ENCODE measurements around the gene CILP2.

CILP2 gene

DNA sequence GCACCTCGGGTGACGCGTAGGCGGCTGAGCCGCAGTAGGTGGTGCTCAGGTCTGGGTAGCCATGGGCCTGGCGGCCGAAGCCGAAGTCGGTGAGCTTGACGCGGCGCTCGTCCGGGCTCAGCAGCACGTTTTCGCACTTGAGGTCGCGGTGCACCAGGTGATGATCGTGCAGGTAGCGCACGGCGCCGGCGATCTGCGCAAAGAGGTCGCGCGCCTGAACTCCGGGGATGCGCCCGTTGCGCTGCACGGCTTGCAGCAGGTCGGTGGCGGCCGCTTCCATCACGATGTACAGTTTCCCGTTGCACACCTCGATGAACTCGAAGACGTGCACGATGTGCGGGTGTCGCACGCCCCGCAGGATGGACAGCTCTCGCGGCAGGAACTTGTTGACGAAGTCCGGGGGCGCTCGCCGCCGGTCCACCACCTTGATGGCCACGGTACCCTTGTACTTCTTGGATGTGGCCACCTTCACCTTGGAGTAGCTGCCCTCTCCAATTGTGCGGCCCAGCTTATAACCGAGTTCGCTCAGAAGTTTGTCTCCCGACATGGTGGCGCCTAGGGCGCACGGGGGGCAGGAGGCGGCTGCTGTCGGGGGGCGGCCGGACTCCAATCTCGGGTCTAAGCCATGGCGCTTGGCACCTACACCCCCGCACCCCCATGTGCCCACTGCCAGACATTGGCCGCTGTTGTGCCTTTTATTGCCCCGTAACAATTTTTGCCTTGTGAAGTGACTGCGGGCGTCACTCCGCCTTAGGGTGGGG lies 23.0 kb upstream of the CILP2 start, which contains the start of gene TSSK6:
Gene TSSK6, minus strand, starts transcription at position 668 of the 761 bp plus-strand sequence. Its CDS starts 121 bp downstream, at position 547.
- Histone ChIP-seq H3K9me2 (replicated peaks; ENCODE audit: insufficient read depth, low read length) (no peaks in the 10 kb centered on the region), H3K9me3 (ENCODE audit: insufficient read depth, low read length) (no peaks in the 10 kb centered on the region), H3K36me3 (ENCODE audit: low read length) (0 out of 2 replicates have a peak, but pooled peaks cover 1% of the 10 kb centered on the region), H3K79me2 (ENCODE audit: insufficient read depth, low read length) (peaks cover 40% of the 10 kb centered on the region), H4K20me1 (ENCODE audit: low read depth, low read length) (no peaks in the 10 kb centered on the region), H3K27ac (ENCODE audit: low read depth, low read length) (peak within 1 kb of the TSS; percentile 65), H3K27me3 (ENCODE audit: low read length) (no peaks in the 10 kb centered on the region), H3K9ac (ENCODE audit: low read length) (peak within 1 kb of the TSS; percentile 67), H3K4me2 (ENCODE audit: low read depth, low read length, poor library complexity, severe bottlenecking) (peak within 1 kb of the TSS; percentile 62), H3F3A (ENCODE audit: insufficient read depth) (peaks cover 14% of the 10 kb centered on the region), H3K4me3 (ENCODE audit: insufficient read depth, low read length, poor library complexity, severe bottlenecking) (peak within 1 kb of the TSS; percentile 61), H2AFZ (ENCODE audit: low read depth, low read length, severe bottlenecking) (peak within 1 kb of the TSS; percentile 50)
- TF ChIP-seq, protein P1, sequence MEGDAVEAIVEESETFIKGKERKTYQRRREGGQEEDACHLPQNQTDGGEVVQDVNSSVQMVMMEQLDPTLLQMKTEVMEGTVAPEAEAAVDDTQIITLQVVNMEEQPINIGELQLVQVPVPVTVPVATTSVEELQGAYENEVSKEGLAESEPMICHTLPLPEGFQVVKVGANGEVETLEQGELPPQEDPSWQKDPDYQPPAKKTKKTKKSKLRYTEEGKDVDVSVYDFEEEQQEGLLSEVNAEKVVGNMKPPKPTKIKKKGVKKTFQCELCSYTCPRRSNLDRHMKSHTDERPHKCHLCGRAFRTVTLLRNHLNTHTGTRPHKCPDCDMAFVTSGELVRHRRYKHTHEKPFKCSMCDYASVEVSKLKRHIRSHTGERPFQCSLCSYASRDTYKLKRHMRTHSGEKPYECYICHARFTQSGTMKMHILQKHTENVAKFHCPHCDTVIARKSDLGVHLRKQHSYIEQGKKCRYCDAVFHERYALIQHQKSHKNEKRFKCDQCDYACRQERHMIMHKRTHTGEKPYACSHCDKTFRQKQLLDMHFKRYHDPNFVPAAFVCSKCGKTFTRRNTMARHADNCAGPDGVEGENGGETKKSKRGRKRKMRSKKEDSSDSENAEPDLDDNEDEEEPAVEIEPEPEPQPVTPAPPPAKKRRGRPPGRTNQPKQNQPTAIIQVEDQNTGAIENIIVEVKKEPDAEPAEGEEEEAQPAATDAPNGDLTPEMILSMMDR (IDR thresholded peaks at IDR 0.05; ENCODE audit: insufficient read depth, low read length, poor library complexity, severe bottlenecking), result no peak
- TF ChIP-seq EZH2phosphoT487 (conservative IDR thresholded peaks at IDR 0.05; ENCODE audit: low read length), result no peak

DNA sequence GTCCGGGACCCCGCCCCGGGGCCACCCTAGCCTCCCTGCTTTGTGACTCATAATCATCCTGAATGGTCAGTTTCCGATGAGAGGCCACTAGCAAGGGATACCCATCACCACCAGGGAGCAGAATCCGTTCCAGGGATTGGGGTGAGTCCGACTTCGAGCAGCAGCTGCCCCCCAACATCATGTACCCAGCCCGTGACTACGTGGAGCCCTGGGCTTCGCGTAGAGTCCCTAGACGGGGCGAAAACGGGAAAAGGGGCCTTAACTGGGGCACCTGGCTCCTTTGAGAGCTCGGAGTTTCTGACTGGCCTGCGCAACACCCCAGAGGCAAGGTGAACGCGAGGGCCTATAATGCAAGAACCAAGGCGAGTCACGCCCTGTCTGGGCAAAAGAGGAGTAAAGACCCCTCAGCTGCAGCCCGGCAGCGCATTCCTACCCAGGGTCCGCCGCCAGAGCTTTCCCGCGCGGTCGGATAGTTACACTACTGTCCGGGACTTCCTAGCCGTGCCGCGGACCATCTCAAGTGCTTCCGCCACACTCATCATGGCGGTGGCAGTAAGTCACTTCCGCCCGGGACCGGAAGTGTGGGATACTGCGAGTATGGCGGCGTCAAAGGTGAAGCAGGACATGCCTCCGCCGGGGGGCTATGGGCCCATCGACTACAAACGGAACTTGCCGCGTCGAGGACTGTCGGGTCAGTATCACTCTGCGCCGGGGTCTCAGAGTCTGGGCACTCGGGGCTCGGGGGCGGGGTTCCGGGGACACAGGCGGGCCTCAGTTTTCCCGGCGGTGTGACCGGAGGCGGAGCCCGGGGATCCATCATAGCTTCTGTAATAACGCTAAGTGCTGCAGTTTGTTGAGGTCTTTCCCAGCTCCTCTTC lies 22.2 kb upstream of the CILP2 start, which contains the start of gene NDUFA13:
Gene NDUFA13, plus strand, starts transcription at position 584 of the 878 bp plus-strand sequence. Its CDS starts 14 bp downstream, at position 598.
- Histone ChIP-seq H4K20me1 (ENCODE audit: low read depth, low read length) (no peaks in the 10 kb centered on the region), H3K9ac (ENCODE audit: low read length) (peak within 1 kb of the TSS; percentile 67), H3K4me2 (ENCODE audit: low read depth, low read length, poor library complexity, severe bottlenecking) (peak within 1 kb of the TSS; percentile 62), H3K9me2 (replicated peaks; ENCODE audit: insufficient read depth, low read length) (no peaks in the 10 kb centered on the region), H3K9me3 (ENCODE audit: insufficient read depth, low read length) (no peaks in the 10 kb centered on the region), H3K27me3 (ENCODE audit: low read length) (no peaks in the 10 kb centered on the region), H2AFZ (ENCODE audit: low read depth, low read length, severe bottlenecking) (peak within 1 kb of the TSS; percentile 50), H3K27ac (ENCODE audit: low read depth, low read length) (peak within 1 kb of the TSS; percentile 65), H3K36me3 (ENCODE audit: low read length) (0 out of 2 replicates have a peak, but pooled peaks cover 7% of the 10 kb centered on the region), H3K4me3 (ENCODE audit: insufficient read depth, low read length, poor library complexity, severe bottlenecking) (peak within 1 kb of the TSS; percentile 61), H3K79me2 (ENCODE audit: insufficient read depth, low read length) (peaks cover 48% of the 10 kb centered on the region), H3F3A (ENCODE audit: insufficient read depth) (peaks cover 18% of the 10 kb centered on the region)
- no peak for TF ChIP-seq EZH2phosphoT487 (conservative IDR thresholded peaks at IDR 0.05; ENCODE audit: low read length)
- TF ChIP-seq, protein P1 (IDR thresholded peaks at IDR 0.05; ENCODE audit: insufficient read depth, low read length, poor library complexity, severe bottlenecking), result no peak

DNA sequence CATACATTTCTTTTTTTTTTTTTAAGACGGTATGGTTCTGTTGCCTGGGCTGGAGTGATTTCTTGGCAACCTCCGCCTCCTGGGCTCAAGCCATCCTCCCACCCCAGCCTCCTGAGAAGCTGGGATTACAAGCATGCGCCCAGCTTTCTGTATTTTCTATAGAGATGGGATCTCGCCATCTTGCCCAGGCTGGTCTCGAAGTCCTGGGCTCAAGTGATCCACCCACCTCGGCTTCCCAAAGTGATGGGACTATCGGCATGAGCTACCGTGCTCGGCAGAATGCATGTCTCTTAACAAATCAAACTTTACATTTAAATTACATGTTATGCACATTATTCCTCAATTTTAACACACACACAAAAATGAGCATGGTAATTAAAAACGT lies 20.8 kb upstream of the CILP2 start:
- H3K27me3 ChIP-seq (ENCODE audit: low read length), result no peaks in the 10 kb centered on the region
- no peak overlapping the region for H2AFZ ChIP-seq (ENCODE audit: low read depth, low read length, severe bottlenecking)
- peaks cover 62% of the 10 kb centered on the region for H3K79me2 ChIP-seq (ENCODE audit: insufficient read depth, low read length)
- peak overlapping the region; percentile 67 for H3K9ac ChIP-seq (ENCODE audit: low read length)
- H3K27ac ChIP-seq (ENCODE audit: low read depth, low read length), result peak overlapping the region; percentile 65
- peaks cover 12% of the 10 kb centered on the region for H3F3A ChIP-seq (ENCODE audit: insufficient read depth)
- H4K20me1 ChIP-seq (ENCODE audit: low read depth, low read length), result no peaks in the 10 kb centered on the region
- H3K9me3 ChIP-seq (ENCODE audit: insufficient read depth, low read length), result no peaks in the 10 kb centered on the region
- H3K4me2 ChIP-seq (ENCODE audit: low read depth, low read length, poor library complexity, severe bottlenecking), result peak overlapping the region; percentile 62
- TF ChIP-seq, protein P1 (IDR thresholded peaks at IDR 0.05; ENCODE audit: insufficient read depth, low read length, poor library complexity, severe bottlenecking), result no peak
- no peak for TF ChIP-seq EZH2phosphoT487 (conservative IDR thresholded peaks at IDR 0.05; ENCODE audit: low read length)
- H3K9me2 ChIP-seq (replicated peaks; ENCODE audit: insufficient read depth, low read length), result no peaks in the 10 kb centered on the region
- H3K36me3 ChIP-seq (ENCODE audit: low read length), result 0 out of 2 replicates have a peak, but pooled peaks cover 7% of the 10 kb centered on the region
- peak overlapping the region; percentile 61 for H3K4me3 ChIP-seq (ENCODE audit: insufficient read depth, low read length, poor library complexity, severe bottlenecking)
